Loucy (cell line): Measurements from ENCODE around the gene SAP30BP.

ENCODE experiments used
- EZH2phosphoT487 ChIP-seq: fragments of 200-600 bp; IDR thresholded peaks from 2 replicates; pipeline ENCODE4 v1.6.1; 2018; ENCODE audit warnings: antibody characterized with exemption, mild to moderate bottlenecking, moderate library complexity, borderline replicate concordance
- TF ChIP-seq, protein P1 (sequence below): fragments of 200-600 bp; sonication (generic); conservative IDR thresholded peaks from 2 replicates; pipeline ENCODE4 v1.5.1; 2014; ENCODE audit warnings: mild to moderate bottlenecking, antibody characterized with exemption, low read length

DNA sequence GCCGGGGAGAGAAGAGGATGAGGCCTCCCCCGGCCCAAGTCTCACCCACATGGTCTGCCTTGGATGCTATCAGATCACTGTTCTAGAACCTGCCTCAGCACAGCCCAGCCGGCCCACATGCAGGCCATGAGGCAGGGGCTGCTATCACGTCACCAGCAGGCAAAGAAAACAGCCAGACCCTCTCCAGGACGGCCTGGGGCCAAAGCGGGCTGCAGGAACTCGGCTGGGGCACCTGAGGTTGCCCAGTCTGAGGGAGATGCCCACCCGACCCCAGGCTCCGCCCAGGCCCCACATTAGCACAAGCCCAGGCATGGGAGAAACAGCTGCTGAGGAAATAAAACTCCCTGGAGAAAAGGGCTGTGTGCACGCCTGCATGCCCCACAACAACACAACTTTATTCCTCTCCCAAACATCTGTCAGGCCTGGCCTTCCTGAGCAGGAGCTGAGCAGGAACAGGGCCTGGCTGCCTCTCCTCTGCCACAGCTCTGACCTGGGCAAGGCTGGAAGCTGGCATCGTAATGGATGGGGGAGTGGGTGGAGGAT is 40.6 kb upstream of the SAP30BP start:
- TF ChIP-seq, protein P1, sequence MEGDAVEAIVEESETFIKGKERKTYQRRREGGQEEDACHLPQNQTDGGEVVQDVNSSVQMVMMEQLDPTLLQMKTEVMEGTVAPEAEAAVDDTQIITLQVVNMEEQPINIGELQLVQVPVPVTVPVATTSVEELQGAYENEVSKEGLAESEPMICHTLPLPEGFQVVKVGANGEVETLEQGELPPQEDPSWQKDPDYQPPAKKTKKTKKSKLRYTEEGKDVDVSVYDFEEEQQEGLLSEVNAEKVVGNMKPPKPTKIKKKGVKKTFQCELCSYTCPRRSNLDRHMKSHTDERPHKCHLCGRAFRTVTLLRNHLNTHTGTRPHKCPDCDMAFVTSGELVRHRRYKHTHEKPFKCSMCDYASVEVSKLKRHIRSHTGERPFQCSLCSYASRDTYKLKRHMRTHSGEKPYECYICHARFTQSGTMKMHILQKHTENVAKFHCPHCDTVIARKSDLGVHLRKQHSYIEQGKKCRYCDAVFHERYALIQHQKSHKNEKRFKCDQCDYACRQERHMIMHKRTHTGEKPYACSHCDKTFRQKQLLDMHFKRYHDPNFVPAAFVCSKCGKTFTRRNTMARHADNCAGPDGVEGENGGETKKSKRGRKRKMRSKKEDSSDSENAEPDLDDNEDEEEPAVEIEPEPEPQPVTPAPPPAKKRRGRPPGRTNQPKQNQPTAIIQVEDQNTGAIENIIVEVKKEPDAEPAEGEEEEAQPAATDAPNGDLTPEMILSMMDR = no peak
- no peak for TF ChIP-seq EZH2phosphoT487
